ENCODE data around the gene CALN1.

DNA sequence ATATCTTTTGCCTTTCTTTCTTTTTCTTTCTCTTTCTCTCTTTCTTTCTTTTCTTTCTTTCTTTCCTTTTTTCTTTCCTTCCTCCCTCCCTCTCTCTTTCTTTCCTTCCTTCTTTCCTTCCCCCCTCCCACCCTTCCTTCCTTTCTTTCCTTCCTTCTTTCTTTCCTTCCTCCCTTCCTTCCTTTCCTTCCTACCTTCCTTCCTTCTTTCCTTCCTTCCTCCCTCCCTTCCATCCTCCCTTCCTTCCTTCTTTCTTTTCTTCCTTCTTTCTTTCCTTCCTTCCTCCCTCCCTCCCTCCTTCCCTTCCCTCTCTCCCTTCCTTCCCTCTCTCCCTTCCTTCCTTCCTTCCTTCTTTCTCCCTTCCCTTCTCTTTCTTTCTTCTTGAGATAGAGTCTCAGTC lies 25.5 kb upstream of the CALN1 start:
- TF ChIP-seq, protein P1, sequence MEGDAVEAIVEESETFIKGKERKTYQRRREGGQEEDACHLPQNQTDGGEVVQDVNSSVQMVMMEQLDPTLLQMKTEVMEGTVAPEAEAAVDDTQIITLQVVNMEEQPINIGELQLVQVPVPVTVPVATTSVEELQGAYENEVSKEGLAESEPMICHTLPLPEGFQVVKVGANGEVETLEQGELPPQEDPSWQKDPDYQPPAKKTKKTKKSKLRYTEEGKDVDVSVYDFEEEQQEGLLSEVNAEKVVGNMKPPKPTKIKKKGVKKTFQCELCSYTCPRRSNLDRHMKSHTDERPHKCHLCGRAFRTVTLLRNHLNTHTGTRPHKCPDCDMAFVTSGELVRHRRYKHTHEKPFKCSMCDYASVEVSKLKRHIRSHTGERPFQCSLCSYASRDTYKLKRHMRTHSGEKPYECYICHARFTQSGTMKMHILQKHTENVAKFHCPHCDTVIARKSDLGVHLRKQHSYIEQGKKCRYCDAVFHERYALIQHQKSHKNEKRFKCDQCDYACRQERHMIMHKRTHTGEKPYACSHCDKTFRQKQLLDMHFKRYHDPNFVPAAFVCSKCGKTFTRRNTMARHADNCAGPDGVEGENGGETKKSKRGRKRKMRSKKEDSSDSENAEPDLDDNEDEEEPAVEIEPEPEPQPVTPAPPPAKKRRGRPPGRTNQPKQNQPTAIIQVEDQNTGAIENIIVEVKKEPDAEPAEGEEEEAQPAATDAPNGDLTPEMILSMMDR (IDR thresholded peaks at IDR 0.05): no peak
- no peak for TF ChIP-seq POLR2A (IDR thresholded peaks at IDR 0.05)
